Measurements from ENCODE around the gene TPM2. TPM values are rescaled to one million over a fixed set of nuclear protein-coding genes. Genes with fewer than 3 reads are reported as not detected.

The TPM2 gene
- total RNA-seq, 1 experiment from 2014 or later, result 7.0 TPM

DNA sequence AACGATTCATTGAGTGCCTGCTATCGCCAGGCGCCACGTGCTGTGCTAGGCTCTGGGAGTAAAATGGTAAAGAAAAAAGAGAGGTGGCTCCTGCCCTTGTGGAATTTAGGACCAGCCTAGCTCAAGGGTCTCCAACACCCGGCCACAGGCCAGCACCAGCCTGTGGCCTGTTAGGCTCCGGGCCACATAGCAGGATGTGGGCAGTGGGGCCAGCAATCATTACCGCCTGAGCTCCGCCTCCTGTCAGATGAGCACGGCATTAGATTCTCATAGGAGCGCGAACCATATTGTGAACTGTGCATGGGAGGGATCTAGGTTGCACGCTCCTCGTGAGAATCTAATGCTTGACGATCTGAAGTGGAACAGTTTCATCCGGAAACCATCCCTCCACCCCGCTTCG lies 33.4 kb downstream of the TPM2 start:
- intact Hi-C loops (cut with micrococcal nuclease), result loop anchor here (5.0 to 10.0 kb wide), 2 partner anchors 41 to 138 kb away; partner anchors contain the start of gene NPR2
- Histone ChIP-seq H2AFZ (ENCODE audit: low read length) (no peak overlapping the region), H3K27me3 (ENCODE audit: low read length) (no peaks in the 10 kb centered on the region), H3K4me1 (ENCODE audit: insufficient read depth, low read length) (peaks cover 38% of the 10 kb centered on the region), H3K9me3 (ENCODE audit: low read length) (no peaks in the 10 kb centered on the region), H3K9me2 (replicated peaks; ENCODE audit: low read length) (no peaks in the 10 kb centered on the region), H3K4me3 (ENCODE audit: low read length) (no peak overlapping the region), H3K9ac (ENCODE audit: low read length) (no peak overlapping the region), H3K27ac (ENCODE audit: low read length) (no peak overlapping the region), H3K79me2 (ENCODE audit: low read length) (peaks cover 26% of the 10 kb centered on the region), H3K4me2 (ENCODE audit: low read length) (no peak overlapping the region), H4K20me1 (ENCODE audit: low read length) (no peaks in the 10 kb centered on the region), H3F3A (ENCODE audit: low read length, unreplicated experiment) (peaks cover 7% of the 10 kb centered on the region), H3K36me3 (ENCODE audit: low read depth, low read length) (peaks cover 14% of the 10 kb centered on the region)
- no peak for DNase-seq
- no peak for ATAC-seq
- POLR2A ChIA-PET (ENCODE audit: unreplicated experiment), result no interaction called here
- CTCF ChIA-PET, result no interaction called here
- BruUV-seq (replicated peaks), result no TSS peak
- TF ChIP-seq, protein P1, sequence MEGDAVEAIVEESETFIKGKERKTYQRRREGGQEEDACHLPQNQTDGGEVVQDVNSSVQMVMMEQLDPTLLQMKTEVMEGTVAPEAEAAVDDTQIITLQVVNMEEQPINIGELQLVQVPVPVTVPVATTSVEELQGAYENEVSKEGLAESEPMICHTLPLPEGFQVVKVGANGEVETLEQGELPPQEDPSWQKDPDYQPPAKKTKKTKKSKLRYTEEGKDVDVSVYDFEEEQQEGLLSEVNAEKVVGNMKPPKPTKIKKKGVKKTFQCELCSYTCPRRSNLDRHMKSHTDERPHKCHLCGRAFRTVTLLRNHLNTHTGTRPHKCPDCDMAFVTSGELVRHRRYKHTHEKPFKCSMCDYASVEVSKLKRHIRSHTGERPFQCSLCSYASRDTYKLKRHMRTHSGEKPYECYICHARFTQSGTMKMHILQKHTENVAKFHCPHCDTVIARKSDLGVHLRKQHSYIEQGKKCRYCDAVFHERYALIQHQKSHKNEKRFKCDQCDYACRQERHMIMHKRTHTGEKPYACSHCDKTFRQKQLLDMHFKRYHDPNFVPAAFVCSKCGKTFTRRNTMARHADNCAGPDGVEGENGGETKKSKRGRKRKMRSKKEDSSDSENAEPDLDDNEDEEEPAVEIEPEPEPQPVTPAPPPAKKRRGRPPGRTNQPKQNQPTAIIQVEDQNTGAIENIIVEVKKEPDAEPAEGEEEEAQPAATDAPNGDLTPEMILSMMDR (conservative IDR thresholded peaks at IDR 0.05; ENCODE audit: low read depth, low read length), result no peak
- TF ChIP-seq EZH2phosphoT487 (IDR thresholded peaks at IDR 0.05; ENCODE audit: borderline replicate concordance, low read length), result no peak

DNA sequence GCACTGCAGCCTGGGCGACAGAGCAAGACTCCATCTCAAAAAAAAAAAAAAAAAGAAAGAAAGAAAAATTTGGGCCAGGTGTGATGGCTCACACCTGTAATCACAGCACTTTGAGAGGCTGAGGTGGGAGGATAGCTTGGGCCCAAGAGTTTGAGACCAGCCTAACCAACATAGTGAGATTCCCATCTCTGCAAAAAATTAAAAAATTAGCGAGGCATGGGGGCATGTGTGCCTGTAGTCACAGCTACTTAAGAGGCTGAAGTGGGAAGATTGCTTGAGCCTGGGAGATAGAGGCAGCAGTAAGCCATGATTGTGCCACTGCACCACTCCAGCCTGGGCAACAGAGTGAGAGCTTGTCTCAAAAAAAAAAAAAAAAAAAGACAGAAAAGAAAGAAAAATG lies 36.1 kb downstream of the TPM2 start:
- intact Hi-C loops (cut with micrococcal nuclease), result loop anchor here (10.0 kb wide), 1 partner anchor 141 kb away; the partner anchor contains the start of gene NPR2
- Histone ChIP-seq H3K27me3 (ENCODE audit: low read length) (no peaks in the 10 kb centered on the region), H3K4me2 (ENCODE audit: low read length) (no peak overlapping the region), H3K4me3 (ENCODE audit: low read length) (no peak overlapping the region), H2AFZ (ENCODE audit: low read length) (no peak overlapping the region), H3K27ac (ENCODE audit: low read length) (no peak overlapping the region), H3F3A (ENCODE audit: low read length, unreplicated experiment) (peaks cover 1% of the 10 kb centered on the region), H3K9me3 (ENCODE audit: low read length) (no peaks in the 10 kb centered on the region), H3K4me1 (ENCODE audit: insufficient read depth, low read length) (peaks cover 20% of the 10 kb centered on the region), H3K79me2 (ENCODE audit: low read length) (peaks cover 2% of the 10 kb centered on the region; the same call in 1 of the 2 replicates), H3K9ac (ENCODE audit: low read length) (no peak overlapping the region), H3K9me2 (replicated peaks; ENCODE audit: low read length) (no peaks in the 10 kb centered on the region), H3K36me3 (ENCODE audit: low read depth, low read length) (no peaks in the 10 kb centered on the region), H4K20me1 (ENCODE audit: low read length) (no peaks in the 10 kb centered on the region)
- TF ChIP-seq EZH2 (IDR thresholded peaks at IDR 0.05; ENCODE audit: low read length, unreplicated experiment), result no peak
- no peak for TF ChIP-seq EZH2phosphoT487 (IDR thresholded peaks at IDR 0.05; ENCODE audit: borderline replicate concordance, low read length)
- TF ChIP-seq, protein P1 (conservative IDR thresholded peaks at IDR 0.05; ENCODE audit: low read depth, low read length), result no peak
- POLR2A ChIA-PET (ENCODE audit: unreplicated experiment), result no interaction called here
- no TSS peak for BruUV-seq (replicated peaks)
- ATAC-seq (no peak), DNase-seq (no peak)
- CTCF ChIA-PET, result interaction anchor here (0.7 kb wide), 1 partner anchor 43 kb away, joined by 5 read pairs; no protein-coding TSS in a partner anchor

DNA sequence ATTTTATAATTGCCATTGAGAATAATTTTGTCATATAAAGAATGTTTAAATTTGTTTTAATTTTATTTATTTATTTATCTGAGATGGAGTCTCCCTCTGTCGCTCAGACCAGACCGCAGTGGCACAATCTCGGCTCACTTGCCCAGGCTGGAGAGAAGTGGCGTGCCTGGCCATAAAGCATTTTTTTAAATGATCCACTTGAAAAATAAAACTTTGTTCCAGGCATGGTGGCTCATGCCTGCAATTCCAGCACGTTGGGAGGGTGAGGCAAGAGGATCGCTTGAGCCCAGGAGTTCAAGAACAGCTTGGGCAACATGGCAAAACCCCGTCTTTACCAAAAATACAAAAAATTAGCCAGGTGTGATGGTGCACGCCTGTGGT lies 36.9 kb downstream of the TPM2 start:
- Histone ChIP-seq H4K20me1 (ENCODE audit: low read length) (no peaks in the 10 kb centered on the region), H3K79me2 (ENCODE audit: low read length) (no peaks in the 10 kb centered on the region), H3K36me3 (ENCODE audit: low read depth, low read length) (no peaks in the 10 kb centered on the region), H3K4me2 (ENCODE audit: low read length) (peak overlapping the region; percentile 39; the same call in 1 of the 2 replicates), H3K9me3 (ENCODE audit: low read length) (no peaks in the 10 kb centered on the region), H3F3A (ENCODE audit: low read length, unreplicated experiment) (no peaks in the 10 kb centered on the region), H2AFZ (ENCODE audit: low read length) (no peak overlapping the region), H3K27me3 (ENCODE audit: low read length) (no peaks in the 10 kb centered on the region), H3K4me3 (ENCODE audit: low read length) (no peak overlapping the region), H3K9me2 (replicated peaks; ENCODE audit: low read length) (no peaks in the 10 kb centered on the region), H3K27ac (ENCODE audit: low read length) (peak overlapping the region; percentile 44), H3K4me1 (ENCODE audit: insufficient read depth, low read length) (peaks cover 20% of the 10 kb centered on the region), H3K9ac (ENCODE audit: low read length) (no peak overlapping the region)
- no peak for ATAC-seq
- TF ChIP-seq EZH2 (IDR thresholded peaks at IDR 0.05; ENCODE audit: low read length, unreplicated experiment) (no peak), EZH2phosphoT487 (IDR thresholded peaks at IDR 0.05; ENCODE audit: borderline replicate concordance, low read length) (no peak)
- TF ChIP-seq, protein P1 (conservative IDR thresholded peaks at IDR 0.05; ENCODE audit: low read depth, low read length), result no peak
- CTCF ChIA-PET, result no interaction called here
- DNase-seq, result no peak
- BruUV-seq (replicated peaks), result no TSS peak
- POLR2A ChIA-PET (ENCODE audit: unreplicated experiment), result no interaction called here
- intact Hi-C loops (cut with micrococcal nuclease), result loop anchor here (10.0 kb wide), 1 partner anchor 142 kb away; the partner anchor contains the start of gene NPR2
